PC-3 (cell line): ENCODE measurements around the gene EXOC2. TPM values are rescaled to one million over a fixed set of nuclear protein-coding genes. Genes with fewer than 3 reads are reported as not detected.

ENCODE experiments used
- ATAC-seq: fragments of 200-7000 bp; cut with Tn5 transposase; 2 replicates; pipeline ENCODE4 v1.9.1; 2020; ENCODE audit warnings: mild to moderate bottlenecking, moderate library complexity
- BruUV-seq: library from RNA; stranded (reverse); fragments of 400-500 nt; replicated peaks from 2 replicates; lab custom pipeline; 2021; lab: Mats Ljungman, UMichigan
- CTCF ChIA-PET: fragments of 300-600 bp; sonication (Branson Sonifier 250); formaldehyde crosslinking; loops from one replicate; lab custom pipeline; 2022; ENCODE audit warnings: antibody characterized with exemption; lab: Charles Lee
- POLR2A ChIA-PET: fragments of 300-600 bp; sonication (Branson Sonifier 250); formaldehyde crosslinking; loops from one replicate; lab custom pipeline; 2022; ENCODE audit warnings: antibody characterized with exemption; ENCODE audit not compliant: unreplicated experiment; lab: Charles Lee
- DNase-seq: peaks from one replicate; pipeline ENCODE4 v3.0.0-alpha.2; 2015
- H2AFZ ChIP-seq: fragments of 300-600 bp; sonication (generic); 2 replicates; pipeline ENCODE4 v1.6.0; 2016; ENCODE audit warnings: antibody characterized with exemption, low read length
- H3F3A ChIP-seq: fragments of 300-600 bp; sonication (generic); one replicate; pipeline ENCODE4 v1.6.0; 2017; ENCODE audit warnings: antibody characterized with exemption, low read length, control low read depth, mild to moderate bottlenecking; ENCODE audit not compliant: unreplicated experiment
- H3K27ac ChIP-seq: fragments of 300-600 bp; sonication (generic); 2 replicates; pipeline ENCODE4 v1.5.1; 2016; ENCODE audit warnings: mild to moderate bottlenecking, low read length
- H3K27me3 ChIP-seq: fragments of 300-600 bp; sonication (generic); 2 replicates; pipeline ENCODE4 v1.6.1; 2016; ENCODE audit warnings: low read length, mixed read lengths
- H3K36me3 ChIP-seq: fragments of 300-600 bp; sonication (generic); 2 replicates; pipeline ENCODE4 v1.6.1; 2016; ENCODE audit warnings: low read depth, mixed run types, low read length, mixed read lengths
- H3K4me1 ChIP-seq: fragments of 300-600 bp; sonication (generic); 2 replicates; pipeline ENCODE4 v1.5.1; 2016; ENCODE audit warnings: low read length; ENCODE audit not compliant: insufficient read depth
- H3K4me2 ChIP-seq: fragments of 300-600 bp; sonication (generic); 2 replicates; pipeline ENCODE4 v1.6.0; 2016; ENCODE audit warnings: low read length
- H3K4me3 ChIP-seq: fragments of 300-600 bp; sonication (generic); 2 replicates; pipeline ENCODE4 v1.5.1; 2016; ENCODE audit warnings: mild to moderate bottlenecking, low read length, mixed read lengths
- H3K79me2 ChIP-seq: fragments of 300-600 bp; sonication (generic); 2 replicates; pipeline ENCODE4 v1.6.1; 2017; ENCODE audit warnings: low read length, mixed read lengths
- H3K9ac ChIP-seq: fragments of 300-600 bp; sonication (generic); 2 replicates; pipeline ENCODE4 v1.6.0; 2016; ENCODE audit warnings: mild to moderate bottlenecking, low read length
- H3K9me2 ChIP-seq: fragments of 300-600 bp; sonication (generic); replicated peaks from 2 replicates; pipeline ENCODE4 v1.6.1; 2016; ENCODE audit warnings: mixed run types, low read length, mixed read lengths
- H3K9me3 ChIP-seq: fragments of 300-600 bp; sonication (generic); 2 replicates; pipeline ENCODE4 v1.6.1; 2016; ENCODE audit warnings: low read length, mixed read lengths
- H4K20me1 ChIP-seq: fragments of 300-600 bp; sonication (generic); 2 replicates; pipeline ENCODE4 v1.6.1; 2016; ENCODE audit warnings: low read length, mixed read lengths
- CTCF ChIP-seq: fragments of 300-600 bp; sonication (generic); conservative IDR thresholded peaks from 2 replicates; pipeline ENCODE4 v1.5.1; 2017; ENCODE audit warnings: antibody characterized with exemption, low read depth, mild to moderate bottlenecking, low read length
- EZH2 ChIP-seq: fragments of 300-600 bp; sonication (generic); IDR thresholded peaks from one replicate; pipeline ENCODE4 v1.6.1; 2017; ENCODE audit warnings: antibody characterized with exemption, mild to moderate bottlenecking, low read length; ENCODE audit not compliant: unreplicated experiment
- EZH2phosphoT487 ChIP-seq: fragments of 300-600 bp; sonication (generic); IDR thresholded peaks from 2 replicates; pipeline ENCODE4 v1.6.1; 2018; ENCODE audit warnings: mild to moderate bottlenecking, antibody characterized with exemption, low read length, borderline replicate concordance
- intact Hi-C: fragments of 100-400 bp; cut with micrococcal nuclease; formaldehyde crosslinking; loops from 2 replicates; pipeline ENCODE4 v1.9.0; 2023
- total RNA-seq: library from RNA; depleted of rRNA; stranded (reverse); fragments of >200 nt; gene quantifications from 2 replicates; pipeline ENCODE4 v1.2.3, GENCODE V29; 2014

Gene EXOC2
- total RNA-seq, 1 experiment from 2014 or later: 27.7 TPM

DNA sequence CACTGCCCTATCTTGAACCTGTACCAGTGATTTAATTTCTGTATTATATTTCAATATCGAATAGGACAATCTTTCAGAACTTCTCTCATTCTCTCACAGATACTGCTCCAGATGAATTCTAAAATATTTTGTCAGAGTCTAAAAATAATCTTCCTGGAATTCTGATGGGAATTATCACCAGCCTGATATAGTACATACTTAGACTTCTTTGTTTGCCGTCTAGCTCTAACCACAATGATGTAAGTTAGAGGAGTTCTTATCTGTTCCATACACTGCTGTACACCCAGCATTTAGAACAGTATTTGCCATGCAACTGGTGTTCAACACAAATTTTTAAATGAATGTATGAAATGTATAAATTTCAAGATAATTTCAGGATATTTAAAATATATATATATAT lies 34.7 kb downstream of the EXOC2 start:
- intact Hi-C loops: no loop called here
- TF ChIP-seq CTCF (no peak), EZH2 (no peak), EZH2phosphoT487 (no peak)
- no peaks in the 10 kb centered on the region for H3K4me1 ChIP-seq
- H3F3A ChIP-seq: no peaks in the 10 kb centered on the region
- H3K4me3 ChIP-seq: no peak overlapping the region
- H3K79me2 ChIP-seq: peaks cover 58% of the 10 kb centered on the region
- H3K27ac ChIP-seq: no peak overlapping the region
- CTCF ChIA-PET: no interaction called here
- no peak for ATAC-seq
- POLR2A ChIA-PET: no interaction called here
- no TSS peak for BruUV-seq
- 0 out of 2 replicates have a peak, but pooled peaks cover 3% of the 10 kb centered on the region for H3K36me3 ChIP-seq
- no peaks in the 10 kb centered on the region for H3K9me3 ChIP-seq
- H3K9me2 ChIP-seq: no peaks in the 10 kb centered on the region
- H3K27me3 ChIP-seq: no peaks in the 10 kb centered on the region
- no peak for DNase-seq
- H4K20me1 ChIP-seq: no peaks in the 10 kb centered on the region
- H3K9ac ChIP-seq: no peak overlapping the region
- H2AFZ ChIP-seq: no peak overlapping the region
- no peak overlapping the region for H3K4me2 ChIP-seq

- intact Hi-C loops: no loop called here
- no peaks in the 10 kb centered on the region for H3K4me1 ChIP-seq
- no peak overlapping the region for H3K27ac ChIP-seq
- 0 out of 2 replicates have a peak, but pooled peaks cover 3% of the 10 kb centered on the region for H3K36me3 ChIP-seq
- no peak overlapping the region for H3K9ac ChIP-seq
- H3F3A ChIP-seq: no peaks in the 10 kb centered on the region
- no peaks in the 10 kb centered on the region for H3K9me3 ChIP-seq
- no peaks in the 10 kb centered on the region for H4K20me1 ChIP-seq
- no peak overlapping the region for H3K4me2 ChIP-seq
- H3K9me2 ChIP-seq: no peaks in the 10 kb centered on the region
- TF ChIP-seq EZH2phosphoT487 (no peak), EZH2 (no peak), CTCF (no peak)
- CTCF ChIA-PET: no interaction called here
- no TSS peak for BruUV-seq
- H3K27me3 ChIP-seq: no peaks in the 10 kb centered on the region
- H3K79me2 ChIP-seq: peaks cover 53% of the 10 kb centered on the region
- H3K4me3 ChIP-seq: no peak overlapping the region
- POLR2A ChIA-PET: no interaction called here
- H2AFZ ChIP-seq: no peak overlapping the region
- ATAC-seq (no peak), DNase-seq (no peak)
Measured at GRCh38 chr6:657743-658142, 35.2 kb downstream of the EXOC2 start.

GRCh38 chr6:656460-657252 lies 36.3 kb downstream of the EXOC2 start, which contains the start of gene HUS1B:
TSS of gene HUS1B (minus strand) at chr6:657100. CDS start at chr6:656944, 156 bp downstream.
- Histone ChIP-seq H3F3A (no peaks in the 10 kb centered on the region), H3K27ac (no peak within 1 kb of the TSS), H3K27me3 (no peaks in the 10 kb centered on the region), H3K79me2 (peaks cover 42% of the 10 kb centered on the region), H3K4me3 (no peak within 1 kb of the TSS), H3K9me3 (no peaks in the 10 kb centered on the region), H2AFZ (no peak within 1 kb of the TSS), H3K36me3 (0 out of 2 replicates have a peak, but pooled peaks cover 3% of the 10 kb centered on the region), H3K9me2 (no peaks in the 10 kb centered on the region), H3K9ac (no peak within 1 kb of the TSS), H3K4me1 (no peaks in the 10 kb centered on the region), H3K4me2 (no peak within 1 kb of the TSS), H4K20me1 (no peaks in the 10 kb centered on the region)
- no TSS peak for BruUV-seq
- POLR2A ChIA-PET: no interaction called here
- no peak for DNase-seq
- CTCF ChIA-PET: no interaction called here
- intact Hi-C loops: no loop called here
- no peak for ATAC-seq
- TF ChIP-seq EZH2: no peak
- no peak for TF ChIP-seq EZH2phosphoT487
- no peak for TF ChIP-seq CTCF
